HPDE6-E6E7 (cell line): ENCODE measurements around the gene GPR63.
"Not testable (repeated sequence)": the region's sequence is repeated elsewhere in the genome, so short reads cannot be mapped to it uniquely, and the experiment has no call there.

ENCODE experiments used
- DNase-seq: peaks from one replicate; pipeline ENCODE4 v3.0.0; 2011; ENCODE audit warnings: missing footprints; ENCODE audit errors: extremely low spot score

Gene GPR63

GRCh38 chr6:96837081-96837971 lies at the start of gene GPR63:
TSS of gene GPR63 (minus strand) at chr6:96837477. CDS start at chr6:96799731, 37,746 bp downstream.
- DNase-seq = peak; percentile 63

- no peak for DNase-seq
Measured at GRCh38 chr6:96886519-96886918, 49.2 kb upstream of the GPR63 start.

- not testable (repeated sequence) for DNase-seq
Measured at GRCh38 chr6:96885187-96885631, 47.9 kb upstream of the GPR63 start.

- DNase-seq = no peak
Measured at GRCh38 chr6:96878143-96878542, 40.9 kb upstream of the GPR63 start.

GRCh38 chr6:96876886-96877545 lies 39.7 kb upstream of the GPR63 start:
- DNase-seq = no peak

GRCh38 chr6:96872976-96873375 lies 35.7 kb upstream of the GPR63 start:
- no peak for DNase-seq

- DNase-seq = no peak
Measured at GRCh38 chr6:96865055-96865405, 27.8 kb upstream of the GPR63 start.

GRCh38 chr6:96864216-96865054 lies 27.2 kb upstream of the GPR63 start:
- no peak for DNase-seq

- no peak for DNase-seq
Measured at GRCh38 chr6:96862560-96862959, 25.3 kb upstream of the GPR63 start.

GRCh38 chr6:96861588-96861987 lies 24.3 kb upstream of the GPR63 start:
- DNase-seq = no peak

GRCh38 chr6:96856856-96857255 lies 19.6 kb upstream of the GPR63 start:
- DNase-seq = no peak

- no peak for DNase-seq
Measured at GRCh38 chr6:96853083-96853482, 15.8 kb upstream of the GPR63 start.

GRCh38 chr6:96852605-96853004 lies 15.3 kb upstream of the GPR63 start:
- DNase-seq = no peak

- DNase-seq = no peak
Measured at GRCh38 chr6:96851858-96852257, 14.6 kb upstream of the GPR63 start.

GRCh38 chr6:96849615-96850014 lies 12.3 kb upstream of the GPR63 start:
- no peak for DNase-seq

GRCh38 chr6:96844530-96844929 lies 7.3 kb upstream of the GPR63 start:
- DNase-seq = no peak

GRCh38 chr6:96841345-96841744 lies 4.1 kb upstream of the GPR63 start:
- no peak for DNase-seq

GRCh38 chr6:96836631-96837080 lies 621 bp downstream of the GPR63 start:
- DNase-seq = no peak

- no peak for DNase-seq
Measured at GRCh38 chr6:96834070-96834469, 3.2 kb downstream of the GPR63 start.

GRCh38 chr6:96832780-96833179 lies 4.5 kb downstream of the GPR63 start:
- DNase-seq = no peak

GRCh38 chr6:96826865-96827264 lies 10.4 kb downstream of the GPR63 start:
- no peak for DNase-seq

- DNase-seq = no peak
Measured at GRCh38 chr6:96823743-96824142, 13.5 kb downstream of the GPR63 start.
